GM12878 (cell line): ENCODE measurements around the gene CCDC170. TPM values are rescaled to one million over a fixed set of nuclear protein-coding genes. Genes with fewer than 3 reads are reported as not detected.

ENCODE experiments used
- ATAC-seq: fragments of 200-7000 bp; cut with Tn5 transposase; 3 replicates; pipeline ENCODE4 v1.9.1; 2020; ENCODE audit warnings: mild to moderate bottlenecking, moderate library complexity
- BruUV-seq: library from RNA; stranded (reverse); fragments of 400-500 nt; replicated peaks from 2 replicates; lab custom pipeline; 2021; lab: Mats Ljungman, UMichigan
- CTCF ChIA-PET: fragments of 300-600 bp; sonication (Branson Sonifier 250); formaldehyde crosslinking; extraction: SDS; loops from one replicate; lab custom pipeline; 2021; ENCODE audit warnings: inconsistent platforms; lab: Yijun Ruan, JAX
- POLR2A ChIA-PET: fragments of 350-600 bp; formaldehyde crosslinking; extraction: SDS; loops from one replicate; lab custom pipeline; 2021; ENCODE audit warnings: inconsistent platforms; lab: Charles Lee
- RAD21 ChIA-PET: fragments of 300-600 bp; sonication (Branson Sonifier 250); formaldehyde crosslinking; loops from one replicate; lab custom pipeline; 2023; ENCODE audit warnings: antibody characterized with exemption; ENCODE audit not compliant: unreplicated experiment; lab: Charles Lee
- SMC1A ChIA-PET: fragments of 300-600 bp; sonication (Branson Sonifier 250); formaldehyde crosslinking; loops from one replicate; lab custom pipeline; 2023; ENCODE audit not compliant: unreplicated experiment, uncharacterized antibody; lab: Charles Lee
- DNase-seq: peaks from one replicate; pipeline ENCODE4 v3.0.0-alpha.2; 2011; ENCODE audit warnings: low read depth, low spot score
- FAIRE-seq: peaks from 3 replicates; lab custom pipeline; 2011; peaks lifted over from hg19 to GRCh38; lab: Jason Lieb, UNC
- H2AFZ ChIP-seq: 2 replicates; pipeline ENCODE4 v1.6.0; 2011; ENCODE audit warnings: low read depth, low read length, control low read depth; ENCODE audit not compliant: control insufficient read depth
- H3K27ac ChIP-seq: 2 replicates; pipeline ENCODE4 v1.5.1; 2011; ENCODE audit warnings: control low read depth; ENCODE audit not compliant: control insufficient read depth, insufficient read depth
- H3K27me3 ChIP-seq, 2 experiments: replicated peaks in 1 of 2; 2 replicates each; pipeline versions ENCODE4 v1.6.0 to v1.6.1; 2011; ENCODE audit warnings: low read length in 1 of 2; ENCODE audit not compliant: control insufficient read depth in 2 of 2, insufficient read depth in 2 of 2
- H3K36me3 ChIP-seq, 2 experiments: 2 replicates each; pipeline ENCODE4 v1.5.1; 2011; ENCODE audit warnings: low read length in 1 of 2; ENCODE audit not compliant: control insufficient read depth in 2 of 2, insufficient read depth in 2 of 2
- H3K4me1 ChIP-seq: 2 replicates; pipeline ENCODE4 v1.6.1; 2011; ENCODE audit warnings: mild to moderate bottlenecking, low read length, moderate library complexity, mixed read lengths; ENCODE audit not compliant: control insufficient read depth, insufficient read depth
- H3K4me2 ChIP-seq: 2 replicates; pipeline ENCODE4 v1.6.0; 2011; ENCODE audit warnings: control low read depth; ENCODE audit not compliant: control insufficient read depth, insufficient read depth
- H3K4me3 ChIP-seq: fragments of 200-600 bp; sonication (generic); 2 replicates; pipeline ENCODE4 v1.5.1; 2016
- H3K79me2 ChIP-seq: 2 replicates; pipeline ENCODE4 v1.6.0; 2011; ENCODE audit warnings: low read length; ENCODE audit not compliant: control insufficient read depth, insufficient read depth
- H3K9ac ChIP-seq: 2 replicates; pipeline ENCODE4 v1.8.0; 2011; ENCODE audit warnings: low read length, control low read depth, mixed read lengths; ENCODE audit not compliant: control insufficient read depth, insufficient read depth
- H3K9me3 ChIP-seq: replicated peaks from 3 replicates; pipeline ENCODE4 v1.5.1; 2011; ENCODE audit warnings: mild to moderate bottlenecking, low read length; ENCODE audit not compliant: control insufficient read depth, insufficient read depth
- H4K20me1 ChIP-seq: 2 replicates; pipeline ENCODE4 v1.6.0; 2011; ENCODE audit not compliant: control insufficient read depth, insufficient read depth
- BCL11A ChIP-seq: IDR thresholded peaks from 2 replicates; pipeline ENCODE4 v1.6.1; 2011; ENCODE audit warnings: low read depth, low read length
- CBFB ChIP-seq: IDR thresholded peaks from 2 replicates; pipeline ENCODE4 v1.6.1; 2016; ENCODE audit warnings: antibody characterized with exemption, low read depth
- CBX3 ChIP-seq: fragments of 200-600 bp; sonication (generic); IDR thresholded peaks from 2 replicates; pipeline ENCODE4 v1.6.1; 2016; ENCODE audit warnings: low read depth, borderline replicate concordance
- CEBPB ChIP-seq, 2 experiments: fragments of 150-350 bp in 1 of 2; IDR thresholded peaks; 2 replicates each; pipeline ENCODE4 v1.6.1; 2012 to 2014; ENCODE audit warnings: low read depth in 2 of 2, low read length in 2 of 2, borderline replicate concordance in 1 of 2, inconsistent platforms in 1 of 2
- NBN ChIP-seq: fragments of 450-650 bp; IDR thresholded peaks from 2 replicates; pipeline ENCODE4 v1.6.1; 2016
- TCF12 ChIP-seq: IDR thresholded peaks from 2 replicates; pipeline ENCODE4 v1.6.1; 2011; ENCODE audit warnings: low read depth, mild to moderate bottlenecking, low read length
- WGBS: methylation state at CpG from one replicate; pipeline ENCODE4 v1.1.6; 2016; ENCODE audit warnings: low lambda C conversion rate; ENCODE audit not compliant: insufficient replicate concordance, insufficient coverage; ENCODE audit errors: missing lambda C conversion rate; 5-methylcytosine and 5-hydroxymethylcytosine counted together
- in situ Hi-C: fragments of 300-500 bp; cut with MboI; formaldehyde crosslinking; loops from 9 replicates; pipeline ENCODE4 v1.14.3; 2018; ENCODE audit warnings: mixed read lengths
- intact Hi-C: fragments of 100-400 bp; cut with micrococcal nuclease; formaldehyde crosslinking; loops from one replicate; pipeline ENCODE4 v1.14.2; 2022; ENCODE audit not compliant: unreplicated experiment
- polyA plus RNA-seq, 11 experiments: library from polyadenylated mRNA; depleted of rRNA in 4 of 11; unstranded in 6 of 11; stranded (reverse) in 5 of 11; fragments of >200 nt; fragmentation: Nextera tagmentation in 4 of 11; fragmentation: Illumina TruSeq in 1 of 11; extraction: Ambion mirVana in 4 of 11; extraction: Trizol in 1 of 11; gene quantifications; 1 replicate in 1 of 11; 2 replicates in 10 of 11; pipeline versions ENCODE4 v1.2.1 to v1.2.3, GENCODE V29; 2011 to 2016; ENCODE audit warnings: inconsistent platforms in 2 of 11, missing spikeins in 2 of 11, low read depth in 1 of 11
- total RNA-seq, 4 experiments: library from RNA; depleted of rRNA in 3 of 4; stranded (reverse); fragments of >200 nt in 3 of 4; fragmentation: Illumina TruSeq in 1 of 4; extraction: Trizol in 1 of 4; gene quantifications; 2 replicates each; pipeline versions ENCODE4 v1.2.1 to v1.2.3, GENCODE V29; 2013 to 2021
- TF ChIP-seq, protein P1 (sequence below): fragments of 450-650 bp; IDR thresholded peaks from 2 replicates; pipeline ENCODE4 v1.6.1; 2017; ENCODE audit warnings: mild to moderate bottlenecking

CCDC170 gene
- total and polyA plus RNA-seq, 10 of the 15 experiments (the other 5 are each of a cell fraction or from before 2014, with no cell fraction given): not detected

DNA sequence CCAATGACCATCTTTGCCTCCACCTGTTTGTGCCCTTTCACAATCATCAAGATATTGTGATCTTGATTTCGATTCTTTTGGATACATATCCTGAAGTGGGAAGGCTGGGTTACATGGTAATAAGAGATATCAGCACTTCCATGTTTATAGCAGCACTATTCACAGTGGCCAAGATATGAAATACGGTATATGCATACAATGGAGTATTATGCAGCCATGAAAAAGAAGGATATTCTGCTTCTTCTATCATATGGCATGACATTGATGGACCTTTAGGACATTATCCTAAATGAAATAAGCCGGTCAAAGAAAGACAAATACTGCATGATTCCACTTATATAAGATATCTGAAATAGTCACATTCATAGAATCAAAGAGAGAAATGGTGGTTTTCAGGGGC is 144.0 kb downstream of the CCDC170 start (continued):
- TF ChIP-seq, protein P1, sequence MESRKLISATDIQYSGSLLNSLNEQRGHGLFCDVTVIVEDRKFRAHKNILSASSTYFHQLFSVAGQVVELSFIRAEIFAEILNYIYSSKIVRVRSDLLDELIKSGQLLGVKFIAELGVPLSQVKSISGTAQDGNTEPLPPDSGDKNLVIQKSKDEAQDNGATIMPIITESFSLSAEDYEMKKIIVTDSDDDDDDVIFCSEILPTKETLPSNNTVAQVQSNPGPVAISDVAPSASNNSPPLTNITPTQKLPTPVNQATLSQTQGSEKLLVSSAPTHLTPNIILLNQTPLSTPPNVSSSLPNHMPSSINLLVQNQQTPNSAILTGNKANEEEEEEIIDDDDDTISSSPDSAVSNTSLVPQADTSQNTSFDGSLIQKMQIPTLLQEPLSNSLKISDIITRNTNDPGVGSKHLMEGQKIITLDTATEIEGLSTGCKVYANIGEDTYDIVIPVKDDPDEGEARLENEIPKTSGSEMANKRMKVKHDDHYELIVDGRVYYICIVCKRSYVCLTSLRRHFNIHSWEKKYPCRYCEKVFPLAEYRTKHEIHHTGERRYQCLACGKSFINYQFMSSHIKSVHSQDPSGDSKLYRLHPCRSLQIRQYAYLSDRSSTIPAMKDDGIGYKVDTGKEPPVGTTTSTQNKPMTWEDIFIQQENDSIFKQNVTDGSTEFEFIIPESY: no peak
- TF ChIP-seq CEBPB (IDR thresholded peaks at IDR 0.05; ENCODE audit: borderline replicate concordance in 1 of 2, low read depth in 2 of 2, low read length in 2 of 2) (no peak), CBX3 (no peak), TCF12 (no peak), CBFB (no peak), BCL11A (no peak)

- no TSS peak for BruUV-seq
- H3K27ac ChIP-seq: no peak overlapping the region
- ChIA-PET SMC1A (interaction anchor here (1.7 kb wide), 1 partner anchor 8 kb away, joined by 4 read pairs; no protein-coding TSS in a partner anchor), RAD21 (interaction anchor here (0.9 kb wide), 1 partner anchor 10 kb away, joined by 6 read pairs; no protein-coding TSS in a partner anchor), CTCF (interaction anchor here (0.6 kb wide), 1 partner anchor 165 kb away, joined by 3 read pairs; no protein-coding TSS in a partner anchor), POLR2A (no interaction called here)
- H3K4me2 ChIP-seq: no peak overlapping the region
- no peaks in the 10 kb centered on the region for H3K9me3 ChIP-seq
- intact Hi-C loops (no loop called here), in situ Hi-C loops (no loop called here)
- DNase-seq: no peak
- no peaks in the 10 kb centered on the region for H3K4me1 ChIP-seq
- H3K9ac ChIP-seq: no peak overlapping the region
- H2AFZ ChIP-seq: no peak overlapping the region
- no peak overlapping the region for H3K4me3 ChIP-seq
- no peak for FAIRE-seq
- H3K79me2 ChIP-seq: no peaks in the 10 kb centered on the region
- WGBS: 0% methylated on average over 1 of the region's 1 CpG
- TF ChIP-seq NBN: no peak
- H3K36me3 ChIP-seq: no peaks in the 10 kb centered on the region
- no peaks in the 10 kb centered on the region for H3K27me3 ChIP-seq
- no peaks in the 10 kb centered on the region for H4K20me1 ChIP-seq
- no peak for ATAC-seq
Observed at GRCh38 chr6:151639750-151640149, 145.9 kb downstream of the CCDC170 start.
